Measurements from ENCODE around the gene ADAMTS17.
"Not testable (repeated sequence)": the region's sequence is repeated elsewhere in the genome, so short reads cannot be mapped to it uniquely, and the experiment has no call there.

The ADAMTS17 gene

GRCh38 chr15:100092034-100092433 is 249.7 kb downstream of the ADAMTS17 start:
- no peaks in the 10 kb centered on the region for H3K9me3 ChIP-seq (ENCODE audit: insufficient read depth, low read length)
- no peaks in the 10 kb centered on the region for H3K36me3 ChIP-seq (replicated peaks; ENCODE audit: low read depth, low read length)
- H3K4me3 ChIP-seq (ENCODE audit: low read length), result no peak overlapping the region
- H2AFZ ChIP-seq (ENCODE audit: low read depth, low read length), result no peak overlapping the region
- H3K9ac ChIP-seq (ENCODE audit: low read length), result no peak overlapping the region
- no peaks in the 10 kb centered on the region for H3K79me2 ChIP-seq (ENCODE audit: low read length)
- H4K20me1 ChIP-seq (ENCODE audit: insufficient read depth, low read length), result no peaks in the 10 kb centered on the region
- no peak overlapping the region for H3K27ac ChIP-seq (ENCODE audit: low read length)
- H3K4me1 ChIP-seq (ENCODE audit: low read length), result no peaks in the 10 kb centered on the region
- H3K27me3 ChIP-seq (ENCODE audit: low read depth, low read length), result no peaks in the 10 kb centered on the region; the same call in 1 of the 2 replicates
- no peak overlapping the region for H3K4me2 ChIP-seq (ENCODE audit: low read length)
- TF ChIP-seq EZH2phosphoT487 (IDR thresholded peaks at IDR 0.05; ENCODE audit: low read depth) (no peak), CTCF (IDR thresholded peaks at IDR 0.05; ENCODE audit: low read depth, low read length) (no peak)

GRCh38 chr15:100090411-100090810 is 251.4 kb downstream of the ADAMTS17 start:
- Histone ChIP-seq H3K27me3 (ENCODE audit: low read depth, low read length) (no peaks in the 10 kb centered on the region), H3K9me3 (ENCODE audit: insufficient read depth, low read length) (no peaks in the 10 kb centered on the region), H3K27ac (ENCODE audit: low read length) (no peak overlapping the region)

GRCh38 chr15:100084042-100084821 is 257.5 kb downstream of the ADAMTS17 start:
- H3K27me3 ChIP-seq (ENCODE audit: low read depth, low read length), result not testable (repeated sequence)

More at GRCh38 chr15:100090411-100090810, 251.4 kb downstream of the ADAMTS17 start:
- Histone ChIP-seq H3K4me3 (ENCODE audit: low read length) (no peak overlapping the region), H3K79me2 (ENCODE audit: low read length) (no peaks in the 10 kb centered on the region), H2AFZ (ENCODE audit: low read depth, low read length) (no peak overlapping the region), H4K20me1 (ENCODE audit: insufficient read depth, low read length) (no peaks in the 10 kb centered on the region), H3K9ac (ENCODE audit: low read length) (no peak overlapping the region), H3K4me2 (ENCODE audit: low read length) (no peak overlapping the region), H3K4me1 (ENCODE audit: low read length) (no peaks in the 10 kb centered on the region), H3K36me3 (replicated peaks; ENCODE audit: low read depth, low read length) (no peaks in the 10 kb centered on the region)
- no peak for TF ChIP-seq EZH2phosphoT487 (IDR thresholded peaks at IDR 0.05; ENCODE audit: low read depth)
- no peak for TF ChIP-seq CTCF (IDR thresholded peaks at IDR 0.05; ENCODE audit: low read depth, low read length)

GRCh38 chr15:100083572-100083971 is 258.2 kb downstream of the ADAMTS17 start:
- H3K4me2 ChIP-seq (ENCODE audit: low read length), result no peak overlapping the region
- no peak overlapping the region for H3K27ac ChIP-seq (ENCODE audit: low read length)
- no peaks in the 10 kb centered on the region for H3K36me3 ChIP-seq (replicated peaks; ENCODE audit: low read depth, low read length)
- H3K4me3 ChIP-seq (ENCODE audit: low read length), result no peak overlapping the region
- H3K79me2 ChIP-seq (ENCODE audit: low read length), result no peaks in the 10 kb centered on the region
- H4K20me1 ChIP-seq (ENCODE audit: insufficient read depth, low read length), result no peaks in the 10 kb centered on the region
- H3K27me3 ChIP-seq (ENCODE audit: low read depth, low read length), result no peaks in the 10 kb centered on the region
- H2AFZ ChIP-seq (ENCODE audit: low read depth, low read length), result no peak overlapping the region
- TF ChIP-seq EZH2phosphoT487 (IDR thresholded peaks at IDR 0.05; ENCODE audit: low read depth), result no peak
- no peaks in the 10 kb centered on the region; the same call in 1 of the 2 replicates for H3K9me3 ChIP-seq (ENCODE audit: insufficient read depth, low read length)
- H3K4me1 ChIP-seq (ENCODE audit: low read length), result no peaks in the 10 kb centered on the region
- H3K9ac ChIP-seq (ENCODE audit: low read length), result no peak overlapping the region

More at GRCh38 chr15:100084042-100084821, 257.5 kb downstream of the ADAMTS17 start:
- not testable (repeated sequence) for H3K79me2 ChIP-seq (ENCODE audit: low read length); H3K4me2 ChIP-seq (ENCODE audit: low read length); H3K36me3 ChIP-seq (replicated peaks; ENCODE audit: low read depth, low read length); H3K4me1 ChIP-seq (ENCODE audit: low read length); H3K4me3 ChIP-seq (ENCODE audit: low read length); H3K9me3 ChIP-seq (ENCODE audit: insufficient read depth, low read length); H3K27ac ChIP-seq (ENCODE audit: low read length); H2AFZ ChIP-seq (ENCODE audit: low read depth, low read length); H4K20me1 ChIP-seq (ENCODE audit: insufficient read depth, low read length); H3K9ac ChIP-seq (ENCODE audit: low read length)

- Histone ChIP-seq H3K9ac (ENCODE audit: low read length) (no peak overlapping the region), H2AFZ (ENCODE audit: low read depth, low read length) (no peak overlapping the region), H3K4me2 (ENCODE audit: low read length) (no peak overlapping the region), H4K20me1 (ENCODE audit: insufficient read depth, low read length) (no peaks in the 10 kb centered on the region), H3K27ac (ENCODE audit: low read length) (no peak overlapping the region), H3K79me2 (ENCODE audit: low read length) (no peaks in the 10 kb centered on the region), H3K27me3 (ENCODE audit: low read depth, low read length) (no peaks in the 10 kb centered on the region), H3K36me3 (replicated peaks; ENCODE audit: low read depth, low read length) (no peaks in the 10 kb centered on the region), H3K4me3 (ENCODE audit: low read length) (no peak overlapping the region), H3K9me3 (ENCODE audit: insufficient read depth, low read length) (no peaks in the 10 kb centered on the region; the same call in 1 of the 2 replicates), H3K4me1 (ENCODE audit: low read length) (no peaks in the 10 kb centered on the region)
- TF ChIP-seq EZH2phosphoT487 (IDR thresholded peaks at IDR 0.05; ENCODE audit: low read depth), result no peak
- no peak for TF ChIP-seq CTCF (IDR thresholded peaks at IDR 0.05; ENCODE audit: low read depth, low read length)
Observed at GRCh38 chr15:100082761-100083402, 258.9 kb downstream of the ADAMTS17 start.

Data from OCI-LY3 (cell line).